Fibroblast of the aortic adventitia (primary cell): ENCODE data around the gene RAP2B. TPM values are rescaled to one million over a fixed set of nuclear protein-coding genes. Genes with fewer than 3 reads are reported as not detected.
"Not testable (repeated sequence)": the region's sequence is repeated elsewhere in the genome, so short reads cannot be mapped to it uniquely, and the experiment has no call there.

Experiments
- DNase-seq: peaks from one replicate; pipeline ENCODE4 v3.0.0-alpha.2; 2010; ENCODE audit warnings: low read depth
- H3K4me3 ChIP-seq: 2 replicates; pipeline ENCODE4 v1.5.1; 2011; ENCODE audit warnings: low read depth, mild to moderate bottlenecking, control low read depth, low read length, moderate library complexity
- total RNA-seq: library from RNA; depleted of rRNA; stranded (reverse); fragments of >200 nt; gene quantifications from 2 replicates; pipeline ENCODE4 v1.2.3, GENCODE V29; 2012; ENCODE audit warnings: low replicate concordance
- TF ChIP-seq, protein P1 (sequence below): IDR thresholded peaks from 2 replicates; pipeline ENCODE4 v1.5.1; 2011; ENCODE audit warnings: mild to moderate bottlenecking, low read length, control low read depth, inconsistent platforms; ENCODE audit not compliant: insufficient read depth

The RAP2B gene
- total RNA-seq, 1 donor = 24.8 TPM

DNA sequence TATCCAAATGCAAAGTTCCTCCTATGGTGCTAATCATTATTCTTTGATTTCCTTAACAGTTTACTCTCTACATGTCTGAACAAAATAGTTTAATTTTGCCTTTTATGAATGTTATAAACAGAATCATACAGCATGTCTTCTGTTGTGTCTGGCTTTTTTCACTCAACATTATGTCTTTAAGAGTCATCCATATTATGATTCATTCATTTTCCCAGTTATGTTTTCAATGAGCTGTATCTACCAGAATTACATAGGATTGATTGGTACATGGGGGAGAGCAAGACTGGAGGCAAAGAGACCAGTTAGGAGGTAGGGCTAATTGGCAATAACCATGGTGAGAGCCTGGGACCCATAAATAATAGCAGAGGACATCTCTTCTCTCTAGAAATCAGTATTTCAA, 16.6 kb upstream of the RAP2B start:
- TF ChIP-seq, protein P1, sequence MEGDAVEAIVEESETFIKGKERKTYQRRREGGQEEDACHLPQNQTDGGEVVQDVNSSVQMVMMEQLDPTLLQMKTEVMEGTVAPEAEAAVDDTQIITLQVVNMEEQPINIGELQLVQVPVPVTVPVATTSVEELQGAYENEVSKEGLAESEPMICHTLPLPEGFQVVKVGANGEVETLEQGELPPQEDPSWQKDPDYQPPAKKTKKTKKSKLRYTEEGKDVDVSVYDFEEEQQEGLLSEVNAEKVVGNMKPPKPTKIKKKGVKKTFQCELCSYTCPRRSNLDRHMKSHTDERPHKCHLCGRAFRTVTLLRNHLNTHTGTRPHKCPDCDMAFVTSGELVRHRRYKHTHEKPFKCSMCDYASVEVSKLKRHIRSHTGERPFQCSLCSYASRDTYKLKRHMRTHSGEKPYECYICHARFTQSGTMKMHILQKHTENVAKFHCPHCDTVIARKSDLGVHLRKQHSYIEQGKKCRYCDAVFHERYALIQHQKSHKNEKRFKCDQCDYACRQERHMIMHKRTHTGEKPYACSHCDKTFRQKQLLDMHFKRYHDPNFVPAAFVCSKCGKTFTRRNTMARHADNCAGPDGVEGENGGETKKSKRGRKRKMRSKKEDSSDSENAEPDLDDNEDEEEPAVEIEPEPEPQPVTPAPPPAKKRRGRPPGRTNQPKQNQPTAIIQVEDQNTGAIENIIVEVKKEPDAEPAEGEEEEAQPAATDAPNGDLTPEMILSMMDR = no peak
- no peak overlapping the region for H3K4me3 ChIP-seq
- DNase-seq = no peak

DNA sequence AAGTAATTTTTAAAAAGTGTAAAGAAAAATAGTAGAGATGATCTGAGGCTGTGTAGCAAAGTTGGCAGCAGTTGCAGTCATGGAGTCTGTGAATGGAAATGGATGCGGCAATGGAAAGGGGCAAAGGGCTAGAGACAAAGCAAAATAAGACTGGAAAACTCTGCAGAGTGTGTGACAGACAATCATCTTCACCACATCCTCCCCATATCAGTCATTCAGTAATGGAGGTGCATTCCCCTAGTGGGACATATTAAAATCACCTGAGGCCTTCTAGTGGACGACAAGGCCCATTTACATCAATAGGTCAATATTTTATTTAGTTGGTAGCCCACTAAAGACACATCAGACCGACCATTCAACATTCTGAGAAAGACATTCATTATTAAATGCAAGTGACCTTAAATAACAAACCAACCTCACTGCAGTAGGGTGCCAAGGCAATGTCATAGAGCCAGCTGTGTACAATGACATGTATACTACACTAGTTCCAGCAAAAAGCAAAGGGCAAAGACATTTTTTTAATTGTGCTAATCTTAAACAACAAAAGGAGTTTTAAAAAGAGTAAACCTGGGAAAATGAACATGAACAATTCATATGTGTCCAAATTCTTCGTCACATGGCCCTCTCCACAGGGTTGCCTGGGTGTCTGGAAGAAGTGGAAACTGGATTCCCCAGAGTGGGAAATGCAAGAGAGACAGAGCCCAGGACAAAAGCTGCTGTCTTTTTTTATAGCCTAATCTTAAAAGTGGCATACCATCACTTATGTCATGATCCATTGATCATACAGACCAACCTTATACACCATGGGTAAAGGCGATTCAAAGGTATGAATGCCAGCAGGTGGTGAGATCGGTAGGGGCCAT, 15.6 kb upstream of the RAP2B start:
- H3K4me3 ChIP-seq = no peak overlapping the region
- no peak for DNase-seq
- TF ChIP-seq, protein P1 = no peak

DNA sequence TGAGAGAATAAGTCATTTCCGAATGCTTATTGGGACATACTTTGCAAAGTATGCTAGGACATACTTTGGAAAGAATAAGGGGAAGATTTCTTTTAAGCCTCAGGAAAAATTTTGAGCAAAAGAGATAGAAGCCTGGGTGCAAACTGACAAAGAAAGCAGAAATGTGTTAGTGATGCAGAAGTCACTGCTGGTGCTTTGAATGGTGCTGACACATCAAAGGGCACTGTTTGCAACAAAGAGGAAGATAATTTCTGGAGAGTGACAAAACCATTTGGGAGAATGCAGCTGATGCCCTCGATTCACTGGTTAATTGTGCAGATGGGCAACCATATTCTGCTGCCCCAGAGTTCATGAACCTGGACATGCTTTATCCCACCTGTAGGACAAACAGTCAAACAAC, 11.0 kb upstream of the RAP2B start:
- TF ChIP-seq, protein P1 = no peak
- DNase-seq = no peak
- no peak overlapping the region for H3K4me3 ChIP-seq

DNA sequence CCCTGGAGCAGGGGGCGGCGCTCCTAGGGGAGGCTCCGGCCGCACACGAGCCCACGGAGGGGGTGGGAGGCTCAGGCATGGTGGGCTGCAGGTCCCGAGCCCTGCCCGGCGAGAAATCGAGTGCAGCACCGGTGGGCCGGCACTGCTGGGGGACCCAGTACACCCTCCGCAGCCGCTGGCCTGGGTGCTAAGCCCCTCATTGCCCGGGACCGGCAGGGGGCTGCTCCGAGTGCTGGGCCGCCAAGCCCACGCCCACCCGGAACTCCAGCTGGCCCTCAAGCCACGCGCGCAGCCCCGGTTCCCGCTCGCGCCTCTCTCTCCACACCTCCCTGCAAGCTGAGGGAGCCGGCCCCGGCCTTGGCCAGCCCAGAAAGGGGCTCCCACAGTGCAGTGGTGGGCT, 6.2 kb upstream of the RAP2B start:
- not testable (repeated sequence) for H3K4me3 ChIP-seq, DNase-seq

DNA sequence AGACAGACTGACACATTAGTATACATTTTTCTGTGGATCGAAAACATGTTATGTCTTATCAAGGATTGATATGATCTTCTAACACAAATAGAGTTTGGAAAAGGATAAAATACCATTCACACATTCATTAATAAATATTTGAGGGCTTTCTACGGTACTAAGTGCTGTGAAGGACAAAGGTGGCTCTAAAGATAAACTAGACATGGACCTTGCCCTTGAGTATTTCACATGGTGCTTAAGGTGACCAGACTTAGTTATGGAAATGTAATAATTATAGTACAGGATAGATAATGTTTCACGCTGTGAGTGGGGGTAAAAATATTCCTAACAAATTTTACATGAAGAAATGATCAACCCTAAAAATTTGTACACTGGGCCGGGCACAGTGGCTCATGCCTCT, 3.8 kb upstream of the RAP2B start:
- TF ChIP-seq, protein P1 = no peak
- DNase-seq = no peak
- H3K4me3 ChIP-seq = no peak overlapping the region

DNA sequence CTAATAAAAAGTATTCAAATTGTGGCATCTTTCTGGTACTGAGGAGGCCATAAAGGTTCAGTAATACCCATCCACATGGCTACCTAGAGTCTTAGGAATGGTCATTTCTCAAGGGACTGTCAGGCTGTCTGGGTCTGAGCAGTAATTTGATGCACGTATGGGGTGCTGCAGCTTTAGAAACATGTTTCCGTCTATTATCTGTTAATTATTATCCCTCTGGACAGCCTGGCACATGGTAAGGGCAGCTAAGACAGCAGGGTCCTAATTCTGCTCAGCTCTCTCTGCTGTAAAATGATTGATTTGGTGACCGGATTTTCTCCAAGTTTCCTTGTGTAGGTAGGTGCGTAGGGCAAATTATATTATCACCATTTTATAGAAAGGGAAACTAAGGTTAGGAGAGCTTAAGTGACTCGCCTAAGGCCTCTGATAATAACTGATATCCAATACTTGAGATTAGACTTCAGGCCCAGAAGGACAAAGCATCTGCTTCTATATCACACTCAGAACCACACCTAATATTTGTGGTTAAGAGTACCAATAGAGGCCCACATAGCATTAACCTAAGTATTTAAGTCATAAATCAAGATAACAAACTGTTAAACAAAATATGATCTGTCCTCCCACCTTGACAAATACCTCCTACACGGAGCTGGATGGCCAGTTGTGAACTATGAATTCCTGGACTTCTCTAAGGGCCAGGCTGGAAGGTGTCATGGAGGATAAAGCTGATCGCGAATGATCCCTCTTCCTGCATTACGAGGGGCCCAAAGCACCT, 2.9 kb upstream of the RAP2B start:
- DNase-seq = peak; percentile 35
- TF ChIP-seq, protein P1 = no peak
- no peak overlapping the region for H3K4me3 ChIP-seq

DNA sequence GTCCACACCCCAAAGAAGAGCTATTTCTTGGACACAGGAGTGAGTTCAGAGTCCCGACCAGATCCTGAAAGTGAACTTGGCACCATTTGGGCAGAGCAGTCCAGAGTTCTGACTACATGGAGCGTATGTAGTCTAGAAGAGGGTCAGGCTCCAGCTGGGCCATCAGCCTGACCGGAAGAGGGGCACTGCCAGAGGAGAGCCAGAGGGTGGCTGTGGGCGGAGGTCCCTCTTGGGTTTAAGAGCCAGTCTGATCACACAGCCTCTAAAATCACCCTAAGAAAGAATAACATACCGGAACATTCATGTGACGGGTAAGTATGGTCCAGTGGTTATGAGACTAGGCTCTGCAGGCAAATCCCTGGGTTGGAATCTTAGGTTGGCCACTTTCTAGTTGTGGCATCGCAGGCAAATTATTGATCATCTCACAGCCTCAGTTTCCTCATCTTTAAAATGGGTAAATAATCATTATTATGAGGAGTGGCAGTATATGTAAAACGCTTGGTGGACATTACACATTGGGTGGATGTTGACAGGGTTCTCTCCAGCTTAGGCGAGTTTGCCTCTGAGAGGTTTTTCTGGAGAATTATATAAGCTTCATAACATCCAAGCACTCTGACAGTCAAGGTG, 2.1 kb upstream of the RAP2B start:
- H3K4me3 ChIP-seq = peak overlapping the region; percentile 64
- TF ChIP-seq, protein P1 = no peak
- DNase-seq = no peak
